Thoracic aorta (tissue), 2 donors: ENCODE data around the gene RASGRP3. TPM values are rescaled to one million over a fixed set of nuclear protein-coding genes. Genes with fewer than 3 reads are reported as not detected.

Source experiments
- ATAC-seq: fragments of 150-250 bp; one replicate; pipeline ENCODE4 v1.8.0; 2017; ENCODE audit warnings: low read depth; ENCODE audit not compliant: insufficient number of reproducible peaks, low FRiP score
- DNase-seq: peaks from one replicate; pipeline ENCODE4 v3.0.0-alpha.2; 2020; ENCODE audit warnings: low spot score
- H3K27ac ChIP-seq, 2 donors: fragments of 200-600 bp; sonication (generic); 1 replicate in 1 of 2; 2 replicates in 1 of 2; pipeline ENCODE4 v1.5.1; 2016; ENCODE audit warnings: mild to moderate bottlenecking in 2 of 2, moderate library complexity in 2 of 2
- H3K27me3 ChIP-seq: fragments of 200-600 bp; sonication (generic); replicated peaks from 2 replicates; pipeline ENCODE4 v1.6.0; 2016; ENCODE audit warnings: mild to moderate bottlenecking; ENCODE audit not compliant: insufficient read depth
- H3K36me3 ChIP-seq: fragments of 200-600 bp; sonication (generic); one replicate; pipeline ENCODE4 v1.5.1; 2016
- H3K4me1 ChIP-seq, 2 donors: fragments of 200-600 bp; sonication (generic); 1 replicate in 1 of 2; 2 replicates in 1 of 2; pipeline versions ENCODE4 v1.5.1 to v1.6.0; 2016; ENCODE audit warnings: low read depth in 2 of 2, mild to moderate bottlenecking in 1 of 2; ENCODE audit not compliant: control insufficient read depth in 1 of 2
- H3K4me3 ChIP-seq: fragments of 200-600 bp; sonication (generic); 2 replicates; pipeline ENCODE4 v1.5.1; 2016; ENCODE audit warnings: mild to moderate bottlenecking
- H3K9me3 ChIP-seq: fragments of 200-600 bp; sonication (generic); 2 replicates; pipeline ENCODE4 v1.5.1; 2016
- total RNA-seq, 2 donors: library from RNA; depleted of rRNA; stranded (reverse); fragments of >200 nt; gene quantifications; one replicate each; pipeline versions ENCODE4 v1.1.0 to v1.2.3, GENCODE V29; 2016
- TF ChIP-seq, protein P1 (sequence below): fragments of 200-600 bp; sonication (generic); IDR thresholded peaks from one replicate; pipeline ENCODE4 v1.5.1; 2019; ENCODE audit warnings: antibody characterized with exemption

The RASGRP3 gene
- total RNA-seq, 2 donors from 2014 or later = 16.2 to 22.1 TPM

- Histone ChIP-seq H3K27ac (no peak overlapping the region), H3K4me1 (peaks cover 6 to 31% of the 10 kb centered on the region in 2 donors), H3K36me3 (no peaks in the 10 kb centered on the region), H3K9me3 (no peaks in the 10 kb centered on the region), H3K4me3 (no peak overlapping the region), H3K27me3 (no peaks in the 10 kb centered on the region)
- ATAC-seq (no peak), DNase-seq (no peak)
- TF ChIP-seq, protein P1, sequence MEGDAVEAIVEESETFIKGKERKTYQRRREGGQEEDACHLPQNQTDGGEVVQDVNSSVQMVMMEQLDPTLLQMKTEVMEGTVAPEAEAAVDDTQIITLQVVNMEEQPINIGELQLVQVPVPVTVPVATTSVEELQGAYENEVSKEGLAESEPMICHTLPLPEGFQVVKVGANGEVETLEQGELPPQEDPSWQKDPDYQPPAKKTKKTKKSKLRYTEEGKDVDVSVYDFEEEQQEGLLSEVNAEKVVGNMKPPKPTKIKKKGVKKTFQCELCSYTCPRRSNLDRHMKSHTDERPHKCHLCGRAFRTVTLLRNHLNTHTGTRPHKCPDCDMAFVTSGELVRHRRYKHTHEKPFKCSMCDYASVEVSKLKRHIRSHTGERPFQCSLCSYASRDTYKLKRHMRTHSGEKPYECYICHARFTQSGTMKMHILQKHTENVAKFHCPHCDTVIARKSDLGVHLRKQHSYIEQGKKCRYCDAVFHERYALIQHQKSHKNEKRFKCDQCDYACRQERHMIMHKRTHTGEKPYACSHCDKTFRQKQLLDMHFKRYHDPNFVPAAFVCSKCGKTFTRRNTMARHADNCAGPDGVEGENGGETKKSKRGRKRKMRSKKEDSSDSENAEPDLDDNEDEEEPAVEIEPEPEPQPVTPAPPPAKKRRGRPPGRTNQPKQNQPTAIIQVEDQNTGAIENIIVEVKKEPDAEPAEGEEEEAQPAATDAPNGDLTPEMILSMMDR = no peak
Measured at GRCh38 chr2:33478968-33479731, 2.7 kb downstream of the RASGRP3 start.

- Histone ChIP-seq H3K4me3 (no peak overlapping the region), H3K27me3 (no peaks in the 10 kb centered on the region), H3K36me3 (no peaks in the 10 kb centered on the region), H3K4me1 (peaks cover 16 to 24% of the 10 kb centered on the region in 2 donors), H3K27ac (no peak overlapping the region), H3K9me3 (peaks cover 6% of the 10 kb centered on the region)
- TF ChIP-seq, protein P1 = no peak
- no peak for ATAC-seq
- no peak for DNase-seq
Measured at GRCh38 chr2:33482518-33482917, 6.1 kb downstream of the RASGRP3 start.

- TF ChIP-seq, protein P1 = no peak
- DNase-seq (no peak), ATAC-seq (no peak)
- peaks cover 6% of the 10 kb centered on the region for H3K9me3 ChIP-seq
- H3K36me3 ChIP-seq = no peaks in the 10 kb centered on the region
- peak overlapping the region in 1 of 2 donors; percentile 40 for H3K27ac ChIP-seq
- no peaks in the 10 kb centered on the region for H3K27me3 ChIP-seq
- peak overlapping the region; percentile 25 for H3K4me3 ChIP-seq
- H3K4me1 ChIP-seq = peaks cover 16 to 18% of the 10 kb centered on the region in 2 donors
Measured at GRCh38 chr2:33484042-33484621, 7.7 kb downstream of the RASGRP3 start.

DNA sequence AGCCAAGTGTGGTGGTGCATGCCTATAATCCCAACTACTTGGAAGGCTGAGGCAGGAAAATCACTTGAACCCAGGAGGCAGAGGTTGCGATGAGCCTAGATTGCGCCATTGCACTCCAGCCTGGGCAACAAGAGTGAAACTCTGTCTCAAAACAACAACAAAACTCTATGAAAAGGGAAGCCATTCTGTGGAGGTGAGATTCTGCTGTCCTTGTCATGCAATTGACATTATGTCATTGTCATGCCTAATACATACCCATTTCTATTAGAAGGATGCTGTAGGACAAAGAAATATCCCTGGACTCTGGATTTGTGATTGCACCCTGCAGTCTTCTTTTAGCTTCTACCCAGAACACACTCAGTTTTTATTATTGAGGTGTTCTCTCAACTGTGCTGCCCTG, 8.6 kb downstream of the RASGRP3 start:
- Histone ChIP-seq H3K4me1 (peaks cover 16 to 18% of the 10 kb centered on the region in 2 donors), H3K36me3 (no peaks in the 10 kb centered on the region), H3K4me3 (no peak overlapping the region), H3K27me3 (no peaks in the 10 kb centered on the region), H3K9me3 (peaks cover 6% of the 10 kb centered on the region), H3K27ac (no peak overlapping the region)
- DNase-seq (no peak), ATAC-seq (no peak)
- TF ChIP-seq, protein P1 = no peak

DNA sequence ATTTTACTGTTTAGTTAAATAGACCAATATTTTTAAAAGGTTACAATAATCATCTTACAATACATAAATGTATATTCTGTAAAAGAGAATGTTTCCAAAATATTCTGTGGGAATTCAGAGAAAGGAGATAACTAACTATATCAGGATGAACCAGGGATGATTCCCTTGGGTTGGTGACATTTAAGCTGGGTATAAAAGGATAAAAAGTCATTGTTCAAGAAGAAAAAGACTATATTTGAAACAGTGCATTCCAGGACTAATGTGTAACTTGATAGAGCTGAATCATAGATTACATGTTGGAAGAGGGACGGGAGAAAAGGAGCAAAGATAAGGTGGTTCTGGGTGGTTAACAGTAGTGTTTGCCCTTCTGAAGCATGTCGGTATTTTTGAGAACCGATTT, 10.1 kb downstream of the RASGRP3 start:
- no peaks in the 10 kb centered on the region for H3K36me3 ChIP-seq
- ATAC-seq (no peak), DNase-seq (no peak)
- H3K27ac ChIP-seq = no peak overlapping the region
- H3K4me1 ChIP-seq = peaks cover 16 to 18% of the 10 kb centered on the region in 2 donors
- H3K27me3 ChIP-seq = no peaks in the 10 kb centered on the region
- TF ChIP-seq, protein P1 = no peak
- peaks cover 6% of the 10 kb centered on the region for H3K9me3 ChIP-seq
- no peak overlapping the region for H3K4me3 ChIP-seq
